H9 (cell line): Measurements from ENCODE around the gene MAP3K7CL. TPM values are rescaled to one million over a fixed set of nuclear protein-coding genes. Genes with fewer than 3 reads are reported as not detected.

Experiments used
- DNase-seq: peaks from one replicate; pipeline ENCODE4 v3.0.0-alpha.2; 2017
- H2AFZ ChIP-seq: one replicate; pipeline ENCODE4 v1.6.1; 2013; ENCODE audit warnings: mild to moderate bottlenecking, low read length, control low read depth, moderate library complexity
- H2AK5ac ChIP-seq: 2 replicates; pipeline ENCODE4 v1.6.1; 2013; ENCODE audit warnings: low read length, control low read depth, mixed read lengths; ENCODE audit not compliant: insufficient read length
- H2BK120ac ChIP-seq: one replicate; pipeline ENCODE4 v1.6.1; 2013; ENCODE audit warnings: low read depth, mild to moderate bottlenecking, low read length, control low read depth, inconsistent platforms; ENCODE audit not compliant: poor library complexity, severe bottlenecking
- H2BK12ac ChIP-seq: 2 replicates; pipeline ENCODE4 v1.6.1; 2013; ENCODE audit warnings: low read length, control low read depth, mixed read lengths, low read depth; ENCODE audit not compliant: insufficient read length
- H2BK15ac ChIP-seq: 2 replicates; pipeline ENCODE4 v1.6.1; 2013; ENCODE audit warnings: low read depth, low read length, control low read depth
- H2BK20ac ChIP-seq: one replicate; pipeline ENCODE4 v1.6.1; 2013; ENCODE audit warnings: low read depth, mild to moderate bottlenecking, low read length, control low read depth, inconsistent platforms; ENCODE audit not compliant: poor library complexity, severe bottlenecking
- H2BK5ac ChIP-seq: 2 replicates; pipeline ENCODE4 v1.6.1; 2013; ENCODE audit warnings: low read length, control low read depth, mixed read lengths; ENCODE audit not compliant: insufficient read length
- H3K14ac ChIP-seq: 2 replicates; pipeline ENCODE4 v1.6.1; 2013; ENCODE audit warnings: low read length, control low read depth; ENCODE audit not compliant: insufficient read depth
- H3K18ac ChIP-seq: 2 replicates; pipeline ENCODE4 v1.6.1; 2013; ENCODE audit warnings: low read depth, mild to moderate bottlenecking, mixed read lengths, low read length, control low read depth; ENCODE audit not compliant: insufficient read length
- H3K23ac ChIP-seq: 2 replicates; pipeline ENCODE4 v1.6.1; 2013; ENCODE audit warnings: low read length, control low read depth, mixed read lengths, low read depth; ENCODE audit not compliant: insufficient read length
- H3K23me2 ChIP-seq: 2 replicates; pipeline ENCODE4 v1.6.1; 2013; ENCODE audit warnings: low read depth, mild to moderate bottlenecking, mixed read lengths, low read length, control low read depth; ENCODE audit not compliant: insufficient read length, poor library complexity, severe bottlenecking
- H3K27ac ChIP-seq: 2 replicates; pipeline ENCODE4 v1.5.1; 2013; ENCODE audit warnings: low read length, control low read depth, mixed read lengths, low read depth; ENCODE audit not compliant: insufficient read length
- H3K27me3 ChIP-seq: 2 replicates; pipeline ENCODE4 v1.6.1; 2013; ENCODE audit warnings: low read length, control low read depth, inconsistent platforms; ENCODE audit not compliant: insufficient read depth
- H3K4ac ChIP-seq: 2 replicates; pipeline ENCODE4 v1.6.1; 2013; ENCODE audit warnings: low read depth, mild to moderate bottlenecking, control low read depth, inconsistent platforms, low read length, moderate library complexity
- H3K4me1 ChIP-seq: 2 replicates; pipeline ENCODE4 v1.6.1; 2013; ENCODE audit warnings: low read length, control low read depth, inconsistent platforms; ENCODE audit not compliant: insufficient read depth
- H3K4me2 ChIP-seq: 2 replicates; pipeline ENCODE4 v1.6.1; 2013; ENCODE audit warnings: low read length, control low read depth, mixed read lengths; ENCODE audit not compliant: insufficient read length, insufficient read depth
- H3K56ac ChIP-seq: 2 replicates; pipeline ENCODE4 v1.6.1; 2013; ENCODE audit warnings: low read depth, mild to moderate bottlenecking, mixed read lengths, low read length, control low read depth; ENCODE audit not compliant: insufficient read length
- H3K79me1 ChIP-seq: 2 replicates; pipeline ENCODE4 v1.6.1; 2013; ENCODE audit warnings: low read depth, mild to moderate bottlenecking, moderate library complexity, low read length, control low read depth, inconsistent platforms; ENCODE audit not compliant: insufficient read depth, poor library complexity, severe bottlenecking
- H3K79me2 ChIP-seq: 2 replicates; pipeline ENCODE4 v1.6.1; 2013; ENCODE audit warnings: low read length, control low read depth, inconsistent platforms; ENCODE audit not compliant: insufficient read depth
- H3K9ac ChIP-seq: 2 replicates; pipeline ENCODE4 v1.6.1; 2013; ENCODE audit warnings: low read length, control low read depth, mixed read lengths; ENCODE audit not compliant: insufficient read length; ENCODE audit errors: extremely low read depth
- H3K9me3 ChIP-seq: one replicate; pipeline ENCODE4 v1.6.1; 2013; ENCODE audit warnings: low read depth, low read length, inconsistent platforms; ENCODE audit not compliant: control insufficient read depth
- H3T11ph ChIP-seq: one replicate; pipeline ENCODE4 v1.6.1; 2013; ENCODE audit warnings: mild to moderate bottlenecking, low read length, control low read depth, inconsistent platforms
- H4K20me1 ChIP-seq: one replicate; pipeline ENCODE4 v1.6.1; 2013; ENCODE audit not compliant: control insufficient read depth, insufficient read length, insufficient read depth
- H4K5ac ChIP-seq: 2 replicates; pipeline ENCODE4 v1.6.1; 2013; ENCODE audit warnings: low read depth, mild to moderate bottlenecking, mixed read lengths, low read length, control low read depth; ENCODE audit not compliant: insufficient read length
- H4K8ac ChIP-seq: replicated peaks from 2 replicates; pipeline ENCODE4 v1.6.1; 2013; ENCODE audit warnings: low read length, control low read depth, mixed read lengths, low read depth; ENCODE audit not compliant: insufficient read length
- H4K91ac ChIP-seq: 2 replicates; pipeline ENCODE4 v1.6.1; 2013; ENCODE audit warnings: low read depth, mild to moderate bottlenecking, moderate library complexity, mixed read lengths, low read length, control low read depth; ENCODE audit not compliant: insufficient read length
- H3K27ac Mint-ChIP-seq, 3 experiments: 2 replicates in 2 of 3; 3 replicates in 1 of 3; pipeline ENCODE4 v1.8.0; 2020 to 2021; ENCODE audit warnings: mixed read lengths in 3 of 3, mild to moderate bottlenecking in 1 of 3, moderate library complexity in 1 of 3
- H3K27me3 Mint-ChIP-seq: 2 replicates; pipeline ENCODE4 v1.8.0; 2021; ENCODE audit warnings: low read depth, mild to moderate bottlenecking, moderate library complexity, mixed read lengths
- H3K36me3 Mint-ChIP-seq, 3 experiments: 2 replicates in 2 of 3; 3 replicates in 1 of 3; pipeline ENCODE4 v1.8.0; 2020 to 2021; ENCODE audit warnings: low read depth in 3 of 3, mixed read lengths in 3 of 3; ENCODE audit not compliant: insufficient read depth in 1 of 3
- H3K4me1 Mint-ChIP-seq, 2 experiments: 2 replicates each; pipeline ENCODE4 v1.8.0; 2020; ENCODE audit warnings: mixed read lengths in 2 of 2
- H3K4me3 Mint-ChIP-seq, 2 experiments: 2 replicates in 1 of 2; 3 replicates in 1 of 2; pipeline ENCODE4 v1.8.0; 2020 to 2021; ENCODE audit warnings: mild to moderate bottlenecking in 2 of 2, mixed read lengths in 2 of 2, moderate library complexity in 1 of 2
- H3K9me3 Mint-ChIP-seq, 2 experiments: 2 replicates in 1 of 2; 3 replicates in 1 of 2; pipeline ENCODE4 v1.8.0; 2020; ENCODE audit warnings: mild to moderate bottlenecking in 2 of 2, mixed read lengths in 2 of 2, moderate library complexity in 1 of 2
- CTCF ChIP-seq: fragments of 200-600 bp; sonication (generic); conservative IDR thresholded peaks from 3 replicates; pipeline ENCODE4 v1.8.0; 2021; ENCODE audit warnings: antibody characterized with exemption, mild to moderate bottlenecking
- WGBS: extraction: QIAGEN DNeasy Blood & Tissue Kit; methylation state at CpG from one replicate; pipeline ENCODE4 v1.1.7; 2013; ENCODE audit warnings: missing lambda C conversion rate, low lambda C conversion rate, mixed read lengths; ENCODE audit not compliant: insufficient read length; ENCODE audit errors: extremely low coverage; 5-methylcytosine and 5-hydroxymethylcytosine counted together
- total RNA-seq: library from RNA; stranded (reverse); gene quantifications from 2 replicates; pipeline ENCODE4 v1.2.1, GENCODE V29; 2021

MAP3K7CL gene
- total RNA-seq, 1 experiment from 2014 or later, result not detected

GRCh38 chr21:29170944-29171343 lies 40.5 kb downstream of the MAP3K7CL start:
- H4K20me1 ChIP-seq, result no peaks in the 10 kb centered on the region
- no peaks in the 10 kb centered on the region for H3K27me3 ChIP-seq
- WGBS, result no CpG with 5 or more reads among the region's 1 CpG

More at GRCh38 chr21:29170944-29171343, 40.5 kb downstream of the MAP3K7CL start:
- Histone ChIP-seq H3K4me2 (no peak overlapping the region), H2BK20ac (no peak overlapping the region), H3K23ac (no peak overlapping the region), H2AFZ (no peak overlapping the region), H3K79me1 (no peaks in the 10 kb centered on the region), H3K27ac (no peak overlapping the region), H4K91ac (no peak overlapping the region), H2BK12ac (no peak overlapping the region), H4K8ac (no peak overlapping the region), H3K9ac (no peak overlapping the region), H2BK120ac (no peak overlapping the region), H3K23me2 (no peaks in the 10 kb centered on the region), H3T11ph (no peak overlapping the region), H3K56ac (no peak overlapping the region), H3K4me1 (no peaks in the 10 kb centered on the region), H2BK5ac (no peak overlapping the region), H3K4ac (no peak overlapping the region), H3K9me3 (no peaks in the 10 kb centered on the region), H3K14ac (no peak overlapping the region), H2BK15ac (no peak overlapping the region), H4K5ac (no peak overlapping the region), H2AK5ac (no peak overlapping the region), H3K79me2 (no peaks in the 10 kb centered on the region), H3K18ac (no peak overlapping the region)
- DNase-seq, result no peak
- Mint-ChIP-seq H3K27me3 (peaks cover 3% of the 10 kb centered on the region; the same call in 1 of the 2 replicates), H3K9me3 (no peaks in the 10 kb centered on the region), H3K27ac (no peak overlapping the region), H3K36me3 (no peaks in the 10 kb centered on the region), H3K4me1 (no peaks in the 10 kb centered on the region), H3K4me3 (no peak overlapping the region)
- no peak for TF ChIP-seq CTCF
